ENCODE measurements around the gene ALAS2. TPM values are rescaled to one million over a fixed set of nuclear protein-coding genes. Genes with fewer than 3 reads are reported as not detected.

ALAS2 gene
- total and polyA plus RNA-seq, 2 of the 8 experiments (the other 6 are each of a cell fraction or from before 2014, with no cell fraction given): 0.27 to 0.32 TPM

- DNase-seq (ENCODE audit: low read depth in 1 of 2, low spot score in 2 of 2) (no peak), FAIRE-seq (no peak)
- Histone ChIP-seq H3K56ac (replicated peaks; ENCODE audit: insufficient read length, low read depth, low read length) (no peak overlapping the region), H3K14ac (ENCODE audit: insufficient read length) (no peak overlapping the region), H2BK20ac (ENCODE audit: low read length) (no peak overlapping the region), H2BK15ac (ENCODE audit: low read length) (no peak overlapping the region), H4K20me1 (replicated peaks in 1 of 2; ENCODE audit: control insufficient read depth in 1 of 2, insufficient read depth in 2 of 2, low read length in 2 of 2) (no peaks in the 10 kb centered on the region), H2BK12ac (ENCODE audit: low read depth, low read length) (no peak overlapping the region), H3K23me2 (ENCODE audit: low read depth, low read length) (no peaks in the 10 kb centered on the region), H3K79me1 (ENCODE audit: low read depth, low read length) (no peaks in the 10 kb centered on the region), H3K4me3 (ENCODE audit: extremely low read depth in 1 of 4, insufficient read depth in 2 of 4, low read depth in 3 of 4, low read length in 4 of 4) (no peak overlapping the region), H2BK5ac (ENCODE audit: low read depth, low read length) (no peak overlapping the region), H3K79me2 (ENCODE audit: control insufficient read depth in 1 of 2, insufficient read depth in 2 of 2, low read length in 2 of 2) (no peaks in the 10 kb centered on the region), H3K23ac (ENCODE audit: insufficient read length) (no peak overlapping the region), H3K4me2 (ENCODE audit: insufficient read depth in 1 of 2, low read depth in 2 of 2, low read length in 2 of 2) (no peak overlapping the region), H4K91ac (replicated peaks; ENCODE audit: insufficient read length, low read length) (no peak overlapping the region), H3K9ac (replicated peaks in 1 of 4; ENCODE audit: extremely low read depth in 1 of 4, low read depth in 3 of 4, low read length in 3 of 4) (no peak overlapping the region), H3K18ac (ENCODE audit: extremely low read depth, low read length) (no peak overlapping the region), H4K5ac (ENCODE audit: insufficient read length, low read depth, low read length) (no peak overlapping the region), H3K27me3 (replicated peaks in 1 of 4; ENCODE audit: control insufficient read depth in 3 of 4, extremely low read depth in 1 of 4, insufficient read depth in 3 of 4, low read length in 3 of 4) (no peaks in the 10 kb centered on the region), H2AFZ (ENCODE audit: low read length) (no peak overlapping the region), H3K4ac (replicated peaks; ENCODE audit: insufficient read length, low read depth, low read length) (no peak overlapping the region), H2BK120ac (replicated peaks; ENCODE audit: low read depth, low read length) (no peak overlapping the region), H3K9me3 (ENCODE audit: insufficient read depth in 2 of 2, low read depth in 1 of 2, low read length in 1 of 2) (no peaks in the 10 kb centered on the region; a peak in 1 of 4 replicates), H2AK5ac (ENCODE audit: low read depth, low read length) (no peak overlapping the region), H3K27ac (ENCODE audit: low read depth, low read length) (no peak overlapping the region), H3K36me3 (ENCODE audit: control insufficient read depth in 2 of 4, insufficient read depth in 4 of 4, low read length in 3 of 4) (no peaks in the 10 kb centered on the region), H4K8ac (ENCODE audit: extremely low read depth, insufficient read depth, low read length) (no peak overlapping the region), H3K4me1 (replicated peaks in 1 of 4; ENCODE audit: control insufficient read depth in 3 of 4, insufficient read depth in 4 of 4, low read length in 3 of 4) (no peaks in the 10 kb centered on the region)
- CTCF ChIA-PET (ENCODE audit: partially characterized antibody): no interaction called here
- POLR2A ChIA-PET (ENCODE audit: partially characterized antibody): no interaction called here
- TF ChIP-seq RFX5 (IDR thresholded peaks at IDR 0.05; ENCODE audit: borderline replicate concordance, low read depth, low read length) (no peak), BRCA1 (IDR thresholded peaks at IDR 0.05; ENCODE audit: low read depth, low read length) (no peak), JUND (IDR thresholded peaks at IDR 0.05; ENCODE audit: low read length) (no peak), EZH2 (IDR thresholded peaks at IDR 0.05; ENCODE audit: low read depth, low read length, severe bottlenecking) (no peak), MAX (IDR thresholded peaks at IDR 0.05) (no peak), RAD21 (IDR thresholded peaks at IDR 0.05 in 1 of 2, conservative IDR thresholded peaks at IDR 0.05 in 1 of 2; ENCODE audit: low read depth in 2 of 2, low read length in 2 of 2) (no peak), TEAD4 (IDR thresholded peaks at IDR 0.05; ENCODE audit: low read depth, low read length) (no peak), SP2 (IDR thresholded peaks at IDR 0.05; ENCODE audit: low read length) (no peak), HDAC2 (IDR thresholded peaks at IDR 0.05; ENCODE audit: borderline replicate concordance in 1 of 2, low read depth in 2 of 2, low read length in 2 of 2) (no peak), NRF1 (IDR thresholded peaks at IDR 0.05; ENCODE audit: low read depth, low read length) (no peak), KDM4A (IDR thresholded peaks at IDR 0.05; ENCODE audit: low read depth, low read length, severe bottlenecking) (no peak), TAF1 (IDR thresholded peaks at IDR 0.05; ENCODE audit: low read depth, low read length) (no peak), SUZ12 (IDR thresholded peaks at IDR 0.05; ENCODE audit: low read length) (no peak), BACH1 (IDR thresholded peaks at IDR 0.05; ENCODE audit: low read length) (no peak), ASH2L (IDR thresholded peaks at IDR 0.05; ENCODE audit: low read length) (no peak), RNF2 (IDR thresholded peaks at IDR 0.05; ENCODE audit: borderline replicate concordance, low read depth, low read length, missing control alignments, poor library complexity, severe bottlenecking) (no peak)
These were observed 52.3 kb downstream of the ALAS2 start for GRCh38 chrX:54978448-54978847.
